GM23338 (cell line): ENCODE data around the gene VEPH1. TPM values are rescaled to one million over a fixed set of nuclear protein-coding genes. Genes with fewer than 3 reads are reported as not detected.

ENCODE experiments used
- ATAC-seq: fragments of 200-7000 bp; cut with Tn5 transposase; 3 replicates; pipeline ENCODE4 v1.9.1; 2020
- DNase-seq: peaks from one replicate; pipeline ENCODE4 v3.0.0-alpha.2; 2015; ENCODE audit warnings: low spot score
- H2AFZ ChIP-seq: fragments of 200-600 bp; sonication (generic); 2 replicates; pipeline ENCODE4 v1.8.0; 2016; ENCODE audit warnings: antibody characterized with exemption, mild to moderate bottlenecking, moderate library complexity
- H3F3A ChIP-seq: fragments of 200-600 bp; sonication (generic); replicated peaks from 2 replicates; pipeline ENCODE4 v1.8.0; 2017; ENCODE audit warnings: antibody characterized with exemption, mixed run types, low read depth
- H3K27ac ChIP-seq: fragments of 200-600 bp; sonication (generic); 2 replicates; pipeline ENCODE4 v1.6.1; 2016; ENCODE audit warnings: low read depth
- H3K27me3 ChIP-seq: fragments of 200-600 bp; sonication (generic); 2 replicates; pipeline ENCODE4 v1.8.0; 2016; ENCODE audit warnings: mild to moderate bottlenecking, mixed run types, moderate library complexity; ENCODE audit not compliant: insufficient read depth
- H3K36me3 ChIP-seq: fragments of 200-600 bp; sonication (generic); 2 replicates; pipeline ENCODE4 v1.8.0; 2016; ENCODE audit warnings: mild to moderate bottlenecking; ENCODE audit not compliant: insufficient read depth
- H3K4me1 ChIP-seq: fragments of 200-600 bp; sonication (generic); 2 replicates; pipeline ENCODE4 v1.8.0; 2016; ENCODE audit warnings: mild to moderate bottlenecking, moderate library complexity; ENCODE audit not compliant: insufficient read depth
- H3K4me2 ChIP-seq: fragments of 200-600 bp; sonication (generic); 2 replicates; pipeline ENCODE4 v1.7.1; 2017; ENCODE audit warnings: mixed run types
- H3K4me3 ChIP-seq: fragments of 200-600 bp; sonication (generic); 2 replicates; pipeline ENCODE4 v1.6.1; 2016; ENCODE audit warnings: mixed run types
- H3K79me2 ChIP-seq: fragments of 200-600 bp; sonication (generic); replicated peaks from 2 replicates; pipeline ENCODE4 v1.8.0; 2017; ENCODE audit warnings: mild to moderate bottlenecking; ENCODE audit not compliant: insufficient read depth
- H3K9me2 ChIP-seq: fragments of 200-600 bp; sonication (generic); 2 replicates; pipeline ENCODE4 v1.8.0; 2017; ENCODE audit not compliant: insufficient read depth
- H4K20me1 ChIP-seq: fragments of 200-600 bp; sonication (generic); replicated peaks from 2 replicates; pipeline ENCODE4 v1.8.0; 2017; ENCODE audit warnings: mild to moderate bottlenecking; ENCODE audit not compliant: insufficient read depth
- H3K27ac Mint-ChIP-seq: 2 replicates; pipeline ENCODE4 v1.8.0; 2020; ENCODE audit warnings: inconsistent platforms, mild to moderate bottlenecking, moderate library complexity, mixed read lengths
- H3K27me3 Mint-ChIP-seq: 3 replicates; pipeline ENCODE4 v1.8.0; 2022; ENCODE audit warnings: low read depth, mild to moderate bottlenecking, moderate library complexity, mixed read lengths, inconsistent platforms; ENCODE audit not compliant: insufficient read depth, poor library complexity
- H3K36me3 Mint-ChIP-seq: 3 replicates; pipeline ENCODE4 v1.8.0; 2021; ENCODE audit warnings: low read depth, mild to moderate bottlenecking, inconsistent platforms, moderate library complexity, mixed read lengths
- H3K4me1 Mint-ChIP-seq: 3 replicates; pipeline ENCODE4 v1.8.0; 2020; ENCODE audit warnings: mild to moderate bottlenecking, inconsistent platforms, mixed read lengths
- H3K4me3 Mint-ChIP-seq: 3 replicates; pipeline ENCODE4 v1.8.0; 2021; ENCODE audit warnings: moderate library complexity, mild to moderate bottlenecking, inconsistent platforms, mixed read lengths
- H3K9me3 Mint-ChIP-seq: 3 replicates; pipeline ENCODE4 v1.8.0; 2020; ENCODE audit warnings: moderate library complexity, mild to moderate bottlenecking, inconsistent platforms, mixed read lengths
- EZH2 ChIP-seq: fragments of 200-600 bp; sonication (generic); IDR thresholded peaks from one replicate; pipeline ENCODE4 v1.8.0; 2017; ENCODE audit warnings: antibody characterized with exemption, mild to moderate bottlenecking, low read depth; ENCODE audit not compliant: unreplicated experiment
- EZH2phosphoT487 ChIP-seq: fragments of 200-600 bp; sonication (generic); IDR thresholded peaks from one replicate; pipeline ENCODE4 v1.8.1; 2018; ENCODE audit warnings: antibody characterized with exemption; ENCODE audit not compliant: unreplicated experiment
- POLR2AphosphoS5 ChIP-seq: IDR thresholded peaks from 2 replicates; pipeline ENCODE4 v1.6.1; 2016; ENCODE audit warnings: antibody characterized with exemption, low read depth
- STAT1 ChIP-seq: IDR thresholded peaks from one replicate; pipeline ENCODE4 v1.6.1; 2016; ENCODE audit warnings: antibody characterized with exemption; ENCODE audit not compliant: unreplicated experiment
- ZNF331 ChIP-seq: fragments of 250-450 bp; sonication (Bioruptor Pico); IDR thresholded peaks from 2 replicates; pipeline ENCODE4 v1.5.0; 2020; ENCODE audit warnings: low read depth, mild to moderate bottlenecking, moderate library complexity
- polyA plus RNA-seq: library from polyadenylated mRNA; unstranded; fragments of >200 nt; fragmentation: Nextera tagmentation; extraction: Ambion mirVana; gene quantifications from 2 replicates; pipeline ENCODE4 v1.2.1, GENCODE V29; 2016
- total RNA-seq: library from RNA; depleted of rRNA; stranded (reverse); fragments of >200 nt; shearing (Covaris generic); gene quantifications from 2 replicates; pipeline ENCODE4 v1.2.3, GENCODE V29; 2014
- TF ChIP-seq, protein P1 (sequence below): IDR thresholded peaks from one replicate; pipeline ENCODE4 v1.6.1; 2018; ENCODE audit warnings: antibody characterized with exemption; ENCODE audit not compliant: unreplicated experiment
- TF ChIP-seq, protein P2 (sequence below), 2 experiments: fragments of 200-600 bp in 1 of 2; sonication (generic) in 1 of 2; conservative IDR thresholded peaks; 2 replicates each; pipeline versions ENCODE4 v1.5.1 to v1.6.1; 2016 to 2017; ENCODE audit warnings: antibody characterized with exemption in 2 of 2, low read depth in 2 of 2, mild to moderate bottlenecking in 2 of 2, moderate library complexity in 1 of 2
- TF ChIP-seq, protein P3 (sequence below): IDR thresholded peaks from 2 replicates; pipeline ENCODE4 v1.6.1; 2016; ENCODE audit warnings: antibody characterized with exemption

The VEPH1 gene
- total and polyA plus RNA-seq, 2 experiments from 2014 or later = 15.4 to 33.8 TPM

DNA sequence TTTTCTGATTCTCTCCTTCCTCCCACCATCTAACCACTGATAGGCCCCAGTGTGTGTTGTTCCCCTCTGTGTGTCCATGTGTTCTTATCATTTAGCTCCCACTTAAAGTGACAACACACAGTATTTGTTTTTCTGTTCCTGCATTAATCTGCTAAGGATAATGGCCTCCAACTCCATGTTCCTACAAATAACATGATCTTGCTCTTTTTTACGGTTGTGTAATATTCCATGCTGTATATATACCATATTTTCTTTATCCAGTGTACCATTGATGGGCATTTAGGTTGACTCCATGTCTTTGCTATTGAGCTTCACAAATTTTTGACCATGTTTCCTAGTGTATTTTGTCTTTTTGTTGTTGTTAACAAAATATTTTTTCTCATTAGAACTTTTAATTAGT, 30.6 kb downstream of the VEPH1 start:
- no peak for DNase-seq
- Mint-ChIP-seq H3K36me3 (no peaks in the 10 kb centered on the region), H3K9me3 (no peaks in the 10 kb centered on the region), H3K27ac (no peak overlapping the region), H3K27me3 (no peaks in the 10 kb centered on the region), H3K4me3 (no peak overlapping the region), H3K4me1 (no peaks in the 10 kb centered on the region)
- Histone ChIP-seq H3K27me3 (no peaks in the 10 kb centered on the region), H3K4me3 (no peak overlapping the region), H3K79me2 (no peaks in the 10 kb centered on the region), H3K9me2 (no peaks in the 10 kb centered on the region), H4K20me1 (0 out of 2 replicates have a peak, but pooled peaks cover 3% of the 10 kb centered on the region), H2AFZ (no peak overlapping the region), H3K4me2 (no peak overlapping the region), H3K4me1 (no peaks in the 10 kb centered on the region), H3F3A (no peaks in the 10 kb centered on the region), H3K27ac (no peak overlapping the region), H3K36me3 (no peaks in the 10 kb centered on the region)
- TF ChIP-seq, protein P1, sequence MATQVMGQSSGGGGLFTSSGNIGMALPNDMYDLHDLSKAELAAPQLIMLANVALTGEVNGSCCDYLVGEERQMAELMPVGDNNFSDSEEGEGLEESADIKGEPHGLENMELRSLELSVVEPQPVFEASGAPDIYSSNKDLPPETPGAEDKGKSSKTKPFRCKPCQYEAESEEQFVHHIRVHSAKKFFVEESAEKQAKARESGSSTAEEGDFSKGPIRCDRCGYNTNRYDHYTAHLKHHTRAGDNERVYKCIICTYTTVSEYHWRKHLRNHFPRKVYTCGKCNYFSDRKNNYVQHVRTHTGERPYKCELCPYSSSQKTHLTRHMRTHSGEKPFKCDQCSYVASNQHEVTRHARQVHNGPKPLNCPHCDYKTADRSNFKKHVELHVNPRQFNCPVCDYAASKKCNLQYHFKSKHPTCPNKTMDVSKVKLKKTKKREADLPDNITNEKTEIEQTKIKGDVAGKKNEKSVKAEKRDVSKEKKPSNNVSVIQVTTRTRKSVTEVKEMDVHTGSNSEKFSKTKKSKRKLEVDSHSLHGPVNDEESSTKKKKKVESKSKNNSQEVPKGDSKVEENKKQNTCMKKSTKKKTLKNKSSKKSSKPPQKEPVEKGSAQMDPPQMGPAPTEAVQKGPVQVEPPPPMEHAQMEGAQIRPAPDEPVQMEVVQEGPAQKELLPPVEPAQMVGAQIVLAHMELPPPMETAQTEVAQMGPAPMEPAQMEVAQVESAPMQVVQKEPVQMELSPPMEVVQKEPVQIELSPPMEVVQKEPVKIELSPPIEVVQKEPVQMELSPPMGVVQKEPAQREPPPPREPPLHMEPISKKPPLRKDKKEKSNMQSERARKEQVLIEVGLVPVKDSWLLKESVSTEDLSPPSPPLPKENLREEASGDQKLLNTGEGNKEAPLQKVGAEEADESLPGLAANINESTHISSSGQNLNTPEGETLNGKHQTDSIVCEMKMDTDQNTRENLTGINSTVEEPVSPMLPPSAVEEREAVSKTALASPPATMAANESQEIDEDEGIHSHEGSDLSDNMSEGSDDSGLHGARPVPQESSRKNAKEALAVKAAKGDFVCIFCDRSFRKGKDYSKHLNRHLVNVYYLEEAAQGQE = no peak
- TF ChIP-seq EZH2 = no peak
- no peak for TF ChIP-seq STAT1
- TF ChIP-seq EZH2phosphoT487 = no peak
- TF ChIP-seq ZNF331 = no peak
- TF ChIP-seq, protein P2, sequence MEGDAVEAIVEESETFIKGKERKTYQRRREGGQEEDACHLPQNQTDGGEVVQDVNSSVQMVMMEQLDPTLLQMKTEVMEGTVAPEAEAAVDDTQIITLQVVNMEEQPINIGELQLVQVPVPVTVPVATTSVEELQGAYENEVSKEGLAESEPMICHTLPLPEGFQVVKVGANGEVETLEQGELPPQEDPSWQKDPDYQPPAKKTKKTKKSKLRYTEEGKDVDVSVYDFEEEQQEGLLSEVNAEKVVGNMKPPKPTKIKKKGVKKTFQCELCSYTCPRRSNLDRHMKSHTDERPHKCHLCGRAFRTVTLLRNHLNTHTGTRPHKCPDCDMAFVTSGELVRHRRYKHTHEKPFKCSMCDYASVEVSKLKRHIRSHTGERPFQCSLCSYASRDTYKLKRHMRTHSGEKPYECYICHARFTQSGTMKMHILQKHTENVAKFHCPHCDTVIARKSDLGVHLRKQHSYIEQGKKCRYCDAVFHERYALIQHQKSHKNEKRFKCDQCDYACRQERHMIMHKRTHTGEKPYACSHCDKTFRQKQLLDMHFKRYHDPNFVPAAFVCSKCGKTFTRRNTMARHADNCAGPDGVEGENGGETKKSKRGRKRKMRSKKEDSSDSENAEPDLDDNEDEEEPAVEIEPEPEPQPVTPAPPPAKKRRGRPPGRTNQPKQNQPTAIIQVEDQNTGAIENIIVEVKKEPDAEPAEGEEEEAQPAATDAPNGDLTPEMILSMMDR (conservative IDR thresholded peaks at IDR 0.05; ENCODE audit: low read depth in 2 of 2) = no peak
- TF ChIP-seq POLR2AphosphoS5 = no peak
- no peak for ATAC-seq

DNA sequence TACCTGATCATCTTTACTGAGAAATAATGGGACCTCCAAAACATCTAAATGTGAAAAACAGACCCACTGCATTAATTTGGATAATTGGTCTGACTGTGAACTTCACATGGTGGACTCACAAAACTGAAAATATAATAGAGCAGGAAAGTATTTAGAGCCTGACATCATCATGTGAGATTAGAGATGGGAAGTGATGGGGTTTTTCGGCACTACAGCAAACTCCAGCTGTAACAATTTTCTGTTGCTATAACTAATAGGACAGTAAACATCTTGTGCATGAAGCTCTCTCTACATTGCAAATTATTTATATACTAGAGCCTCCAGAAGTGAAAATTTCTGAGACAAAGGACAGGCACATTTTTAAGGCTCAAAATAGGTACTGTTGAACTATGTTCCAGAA, 32.2 kb downstream of the VEPH1 start:
- Histone ChIP-seq H3K27ac (no peak overlapping the region), H3K4me3 (no peak overlapping the region), H2AFZ (no peak overlapping the region), H3K4me1 (no peaks in the 10 kb centered on the region), H3K9me2 (no peaks in the 10 kb centered on the region), H4K20me1 (0 out of 2 replicates have a peak, but pooled peaks cover 3% of the 10 kb centered on the region), H3K27me3 (no peaks in the 10 kb centered on the region), H3K79me2 (no peaks in the 10 kb centered on the region), H3K36me3 (no peaks in the 10 kb centered on the region), H3F3A (no peaks in the 10 kb centered on the region), H3K4me2 (no peak overlapping the region)
- DNase-seq (no peak), ATAC-seq (no peak)
- Mint-ChIP-seq H3K36me3 (no peaks in the 10 kb centered on the region), H3K9me3 (no peaks in the 10 kb centered on the region), H3K4me1 (no peaks in the 10 kb centered on the region), H3K4me3 (no peak overlapping the region), H3K27ac (no peak overlapping the region), H3K27me3 (no peaks in the 10 kb centered on the region)
- TF ChIP-seq POLR2AphosphoS5 = no peak
- TF ChIP-seq, protein P3, sequence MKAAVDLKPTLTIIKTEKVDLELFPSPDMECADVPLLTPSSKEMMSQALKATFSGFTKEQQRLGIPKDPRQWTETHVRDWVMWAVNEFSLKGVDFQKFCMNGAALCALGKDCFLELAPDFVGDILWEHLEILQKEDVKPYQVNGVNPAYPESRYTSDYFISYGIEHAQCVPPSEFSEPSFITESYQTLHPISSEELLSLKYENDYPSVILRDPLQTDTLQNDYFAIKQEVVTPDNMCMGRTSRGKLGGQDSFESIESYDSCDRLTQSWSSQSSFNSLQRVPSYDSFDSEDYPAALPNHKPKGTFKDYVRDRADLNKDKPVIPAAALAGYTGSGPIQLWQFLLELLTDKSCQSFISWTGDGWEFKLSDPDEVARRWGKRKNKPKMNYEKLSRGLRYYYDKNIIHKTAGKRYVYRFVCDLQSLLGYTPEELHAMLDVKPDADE = no peak
- TF ChIP-seq, protein P2 (conservative IDR thresholded peaks at IDR 0.05; ENCODE audit: low read depth in 2 of 2) = no peak
